ENCODE measurements around the gene NUDT21.
A peak's percentile ranks its signal among the peaks of the same experiment; 100 is the strongest.

NUDT21 gene

DNA sequence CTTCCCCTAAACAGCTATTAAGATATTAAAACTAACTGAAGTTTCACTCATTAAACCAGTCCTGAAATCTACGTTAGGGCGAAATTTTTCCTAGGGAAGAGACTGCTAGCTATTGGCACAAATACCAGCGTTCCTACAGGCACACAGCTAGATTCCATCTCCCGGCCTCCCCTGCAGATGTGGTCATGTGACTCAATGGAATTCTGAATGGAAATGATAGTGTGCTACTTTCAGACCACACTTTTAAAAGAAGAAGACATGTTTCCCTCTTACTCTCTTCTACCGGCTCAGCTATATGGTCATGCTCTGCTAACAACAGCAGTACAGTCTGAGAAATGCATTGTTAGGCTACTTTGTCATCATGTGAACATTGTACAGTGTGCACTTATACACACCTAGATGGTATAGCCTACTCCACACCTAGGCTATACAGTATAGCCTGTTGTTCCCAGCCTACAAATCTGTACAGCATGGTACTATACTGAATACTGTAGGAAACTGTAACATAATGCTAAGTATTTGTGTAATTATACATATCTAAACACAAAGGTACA is 31.6 kb upstream of the NUDT21 start:
- no peak overlapping the region for H3K27ac ChIP-seq
- no peak for TF ChIP-seq ZFX (IDR thresholded peaks at IDR 0.05; ENCODE audit: borderline replicate concordance)
- TF ChIP-seq, protein P1, sequence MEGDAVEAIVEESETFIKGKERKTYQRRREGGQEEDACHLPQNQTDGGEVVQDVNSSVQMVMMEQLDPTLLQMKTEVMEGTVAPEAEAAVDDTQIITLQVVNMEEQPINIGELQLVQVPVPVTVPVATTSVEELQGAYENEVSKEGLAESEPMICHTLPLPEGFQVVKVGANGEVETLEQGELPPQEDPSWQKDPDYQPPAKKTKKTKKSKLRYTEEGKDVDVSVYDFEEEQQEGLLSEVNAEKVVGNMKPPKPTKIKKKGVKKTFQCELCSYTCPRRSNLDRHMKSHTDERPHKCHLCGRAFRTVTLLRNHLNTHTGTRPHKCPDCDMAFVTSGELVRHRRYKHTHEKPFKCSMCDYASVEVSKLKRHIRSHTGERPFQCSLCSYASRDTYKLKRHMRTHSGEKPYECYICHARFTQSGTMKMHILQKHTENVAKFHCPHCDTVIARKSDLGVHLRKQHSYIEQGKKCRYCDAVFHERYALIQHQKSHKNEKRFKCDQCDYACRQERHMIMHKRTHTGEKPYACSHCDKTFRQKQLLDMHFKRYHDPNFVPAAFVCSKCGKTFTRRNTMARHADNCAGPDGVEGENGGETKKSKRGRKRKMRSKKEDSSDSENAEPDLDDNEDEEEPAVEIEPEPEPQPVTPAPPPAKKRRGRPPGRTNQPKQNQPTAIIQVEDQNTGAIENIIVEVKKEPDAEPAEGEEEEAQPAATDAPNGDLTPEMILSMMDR (IDR thresholded peaks at IDR 0.05) = no peak

DNA sequence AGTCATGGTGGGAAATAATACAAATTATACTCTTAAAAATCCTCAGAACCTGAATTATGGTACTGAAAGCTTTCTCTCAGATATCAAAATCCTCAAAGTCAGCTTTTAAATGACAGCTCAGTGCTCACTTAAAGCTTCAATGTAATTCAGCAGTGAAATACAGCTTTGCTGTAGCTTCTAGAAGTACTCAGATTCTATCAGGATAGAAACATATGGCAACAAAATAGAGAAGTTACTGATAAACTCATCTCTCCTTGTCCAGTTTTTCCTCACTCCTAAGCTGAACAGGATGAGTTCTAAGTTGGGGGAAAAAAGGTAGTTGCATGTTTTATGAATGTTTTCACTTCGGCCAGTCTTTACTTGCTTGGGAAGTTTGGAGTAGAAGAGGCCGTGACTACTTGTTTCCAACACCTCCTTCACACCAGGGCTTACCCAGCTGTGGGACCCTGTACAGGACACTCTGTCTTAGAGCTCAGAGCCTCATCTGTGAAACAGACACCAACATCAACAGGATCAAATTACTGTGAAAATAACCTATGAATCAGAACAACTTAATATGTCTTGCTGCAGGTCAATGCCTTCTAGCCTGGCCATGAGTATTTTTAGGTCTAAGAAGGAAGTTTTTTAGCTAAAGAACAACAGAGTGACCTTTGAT is 30.5 kb upstream of the NUDT21 start:
- no peak overlapping the region for H3K27ac ChIP-seq
- TF ChIP-seq, protein P1 (IDR thresholded peaks at IDR 0.05) = no peak
- TF ChIP-seq ZFX (IDR thresholded peaks at IDR 0.05; ENCODE audit: borderline replicate concordance) = no peak

DNA sequence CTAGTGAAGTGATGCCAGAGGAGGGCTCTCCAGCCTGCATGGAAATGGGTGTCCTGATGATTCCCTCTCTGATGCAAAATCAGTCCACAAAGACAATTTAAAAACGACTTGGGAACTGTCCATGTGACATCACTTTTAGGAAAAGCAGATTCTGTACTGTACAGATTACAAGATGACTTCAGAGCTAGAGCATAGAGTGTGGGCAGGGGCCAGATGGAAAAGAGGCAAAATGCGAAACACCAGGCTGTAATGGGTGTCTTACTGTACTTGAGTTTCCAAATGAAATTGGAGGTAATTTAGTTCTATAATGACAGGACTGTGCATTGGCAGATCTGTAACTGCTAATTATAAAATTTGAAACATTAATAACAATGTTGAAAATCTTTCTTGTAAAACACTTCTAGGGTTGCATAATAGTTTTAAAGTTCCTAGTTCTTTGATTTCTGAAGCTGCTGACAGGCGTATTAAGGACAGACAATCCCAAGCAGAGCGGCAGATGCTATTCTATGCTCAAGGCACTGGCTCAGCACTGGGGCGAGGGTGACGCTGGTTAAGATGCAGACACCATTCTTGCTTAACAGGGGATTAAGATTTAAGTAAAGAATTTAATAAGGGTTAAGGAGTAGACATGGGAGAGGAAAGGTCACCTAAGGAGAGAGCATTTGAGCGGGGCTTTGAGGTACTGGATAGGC is 29.8 kb upstream of the NUDT21 start:
- TF ChIP-seq, protein P1 (IDR thresholded peaks at IDR 0.05) = no peak
- TF ChIP-seq ZFX (IDR thresholded peaks at IDR 0.05; ENCODE audit: borderline replicate concordance) = no peak
- no peak overlapping the region for H3K27ac ChIP-seq

DNA sequence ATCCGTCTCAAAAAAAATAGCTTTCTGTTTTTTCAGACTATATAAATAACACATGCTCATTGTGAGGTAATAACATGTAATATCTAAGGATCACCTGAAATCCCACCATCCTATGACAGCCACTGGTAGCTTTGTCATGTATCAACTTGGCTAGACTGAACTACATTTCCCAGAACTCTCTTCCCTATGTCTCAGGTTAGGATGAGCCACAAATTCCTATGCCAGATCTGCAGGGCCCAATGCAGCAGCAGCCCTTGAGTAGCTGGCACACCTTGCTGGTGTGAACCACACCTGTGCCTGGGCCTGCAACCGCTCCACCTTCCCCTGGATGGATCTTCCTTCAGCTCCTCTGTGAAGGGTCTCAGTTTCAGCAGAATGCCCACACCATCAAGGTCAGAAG is 28.3 kb upstream of the NUDT21 start:
- H3K27ac ChIP-seq = no peak overlapping the region
- no peak for TF ChIP-seq ZFX (IDR thresholded peaks at IDR 0.05; ENCODE audit: borderline replicate concordance)
- TF ChIP-seq, protein P1 (IDR thresholded peaks at IDR 0.05) = no peak

DNA sequence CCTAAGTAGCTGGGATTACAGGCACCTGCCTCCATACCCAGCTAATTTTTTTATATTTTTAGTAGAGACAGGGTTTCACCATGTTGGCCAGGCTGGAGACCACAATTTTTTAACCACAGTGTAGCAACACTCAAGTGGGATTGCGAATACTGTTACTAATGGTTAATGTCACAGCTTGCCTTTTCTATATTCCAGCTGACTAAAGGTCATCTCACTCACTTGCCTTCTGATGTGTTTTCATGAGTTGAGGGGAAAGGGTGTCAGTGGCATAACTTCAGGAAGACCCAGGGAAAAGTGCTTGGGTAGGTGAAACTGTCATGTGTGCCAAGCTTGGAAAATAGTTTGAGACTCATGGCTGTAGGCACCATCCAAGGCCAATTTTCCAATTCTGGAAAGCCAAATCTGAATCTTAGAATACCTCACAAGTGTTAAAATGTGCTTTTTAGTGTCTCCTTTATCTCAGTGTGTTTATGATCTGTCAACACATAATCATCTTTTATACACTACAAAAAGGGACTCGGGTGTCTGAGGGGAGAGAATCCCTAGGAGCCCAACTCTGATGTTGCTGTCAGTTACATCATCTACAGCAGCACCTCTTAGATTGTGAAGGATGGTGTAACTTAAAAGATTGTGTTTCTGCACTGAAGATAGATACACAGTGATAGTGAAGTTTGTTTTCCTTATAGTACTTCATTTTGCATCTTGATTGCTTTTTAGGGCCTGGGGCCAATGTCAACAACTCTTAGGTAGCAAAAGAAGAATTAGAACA is 27.3 kb upstream of the NUDT21 start:
- no peak for TF ChIP-seq ZFX (IDR thresholded peaks at IDR 0.05; ENCODE audit: borderline replicate concordance)
- TF ChIP-seq, protein P1 (IDR thresholded peaks at IDR 0.05) = no peak

DNA sequence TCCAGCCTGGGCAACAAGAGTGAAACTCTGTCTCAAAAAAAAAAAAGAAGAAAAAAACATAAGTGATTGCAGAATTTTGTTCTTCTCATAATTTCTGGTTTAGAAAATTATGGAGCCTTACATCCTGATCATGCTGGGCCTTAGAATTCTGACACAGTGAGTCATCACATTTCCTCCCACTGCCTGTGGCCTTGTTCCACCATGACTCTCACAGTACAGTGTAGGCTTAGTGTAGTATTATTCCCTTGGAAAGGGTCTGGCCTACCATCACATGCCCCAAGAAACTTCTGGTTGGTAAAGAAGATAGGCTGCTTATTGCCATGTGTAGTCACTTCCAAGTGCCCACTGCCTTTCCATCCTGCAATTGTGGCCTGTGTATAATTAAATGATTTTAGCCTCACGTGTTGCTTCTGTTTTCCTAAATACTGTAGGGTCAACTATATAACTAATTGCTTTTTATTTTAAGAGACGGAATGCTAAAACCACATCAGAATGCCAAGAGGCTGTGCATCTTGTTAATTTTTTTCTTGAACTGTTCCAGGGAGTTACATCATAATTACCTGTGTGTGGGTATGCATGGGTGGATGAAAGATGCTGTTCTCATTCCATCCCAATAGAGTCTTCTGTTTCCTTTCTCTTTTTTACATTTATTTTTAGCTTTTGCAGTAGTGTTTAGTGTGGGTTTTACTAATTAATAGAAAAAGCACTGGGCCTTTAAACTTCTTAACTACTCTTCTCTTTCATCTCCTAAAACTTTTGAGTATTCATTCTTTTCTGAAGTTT is 26.2 kb upstream of the NUDT21 start:
- no peak overlapping the region for H3K27ac ChIP-seq
- TF ChIP-seq, protein P1 (IDR thresholded peaks at IDR 0.05) = no peak
- TF ChIP-seq ZFX (IDR thresholded peaks at IDR 0.05; ENCODE audit: borderline replicate concordance) = no peak

More for the DNA sequence above, 27.3 kb upstream of the NUDT21 start:
- 0 out of 2 replicates have a peak overlapping the region, but pooled peaks have one; percentile 12 for H3K27ac ChIP-seq
